Measurements from ENCODE around the gene CHRNG. TPM values are rescaled to one million over a fixed set of nuclear protein-coding genes. Genes with fewer than 3 reads are reported as not detected.

CHRNG gene
- total RNA-seq, 2 experiments from 2014 or later = not detected

DNA sequence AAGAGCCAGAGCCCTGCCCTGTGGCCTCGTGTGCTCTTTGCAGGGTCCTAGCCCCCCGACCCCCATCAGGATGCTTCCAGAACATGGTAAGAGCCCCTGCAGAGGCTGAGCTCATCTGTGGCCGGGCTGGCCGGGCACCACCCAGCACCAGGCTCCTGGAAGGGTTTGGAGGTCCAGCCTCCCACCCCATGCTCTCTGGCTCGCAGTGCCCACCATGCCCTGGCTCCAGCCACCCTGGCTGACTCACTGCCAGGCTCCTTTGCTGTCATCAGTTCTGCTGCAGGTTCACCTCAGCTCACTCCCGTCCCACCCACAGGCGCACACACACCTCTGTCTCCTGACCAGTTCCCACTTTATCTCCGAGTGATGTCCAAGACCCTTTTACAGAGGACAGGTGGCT, 48.5 kb downstream of the CHRNG start:
- no peak overlapping the region for H3K27ac Mint-ChIP-seq
- no peak overlapping the region for H3K4me3 Mint-ChIP-seq
- H3K9me3 Mint-ChIP-seq = no peaks in the 10 kb centered on the region
- peaks cover 1% of the 10 kb centered on the region for H3K27me3 Mint-ChIP-seq
- peaks cover 12% of the 10 kb centered on the region for H3K36me3 Mint-ChIP-seq (ENCODE audit: low read depth)
- H3K4me1 Mint-ChIP-seq = peaks cover 3% of the 10 kb centered on the region
- ChIA-PET POLR2A (no interaction called here), CTCF (no interaction called here)
- no peak for DNase-seq

DNA sequence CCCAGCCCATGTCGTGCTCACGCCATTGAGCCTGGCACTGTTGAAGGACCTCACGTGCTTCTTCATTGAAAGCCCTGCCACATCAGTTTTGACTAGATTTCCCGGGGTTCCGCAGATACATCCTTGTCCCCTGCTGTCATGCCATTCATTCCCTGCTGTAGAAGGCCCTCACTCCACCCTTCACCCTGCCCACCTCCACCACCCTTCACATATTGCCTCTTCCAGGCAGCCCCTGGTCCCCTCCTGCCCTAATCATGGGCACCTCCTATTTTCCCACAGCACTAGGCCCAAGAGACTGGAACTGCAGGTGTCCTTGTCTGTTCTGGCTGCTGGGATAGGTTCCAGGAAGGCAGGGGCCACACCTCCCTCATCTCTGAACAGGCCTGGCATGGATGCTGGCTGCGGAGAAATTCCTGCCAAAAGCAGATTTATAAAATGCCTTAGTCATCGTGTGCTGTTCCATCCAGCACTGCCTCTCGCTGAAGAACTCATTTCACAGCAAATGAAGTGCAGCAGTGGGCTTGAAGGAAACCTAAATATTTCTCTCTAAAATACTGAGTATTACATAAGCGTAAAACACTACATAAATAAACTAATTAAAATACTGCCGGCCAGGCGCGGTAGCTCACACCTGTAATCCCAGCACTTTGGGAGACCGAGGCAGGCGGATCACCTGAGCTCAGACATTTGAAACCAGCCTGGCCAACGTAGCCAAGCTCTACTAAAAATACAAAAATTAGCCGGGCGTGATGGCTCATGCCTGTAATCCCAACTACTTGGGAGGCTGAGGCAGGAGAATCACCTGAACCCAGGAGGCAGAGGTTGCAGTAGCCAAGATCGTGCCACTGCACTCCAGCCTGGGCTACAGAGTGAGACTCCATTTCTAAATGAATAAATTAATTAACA, 49.4 kb downstream of the CHRNG start:
- DNase-seq = no peak
- H3K27ac Mint-ChIP-seq = no peak overlapping the region
- H3K36me3 Mint-ChIP-seq (ENCODE audit: low read depth) = peaks cover 7% of the 10 kb centered on the region
- CTCF ChIA-PET = no interaction called here
- H3K9me3 Mint-ChIP-seq = no peaks in the 10 kb centered on the region
- H3K4me3 Mint-ChIP-seq = no peak overlapping the region
- POLR2A ChIA-PET = no interaction called here
- H3K27me3 Mint-ChIP-seq = peaks cover 1% of the 10 kb centered on the region
- H3K4me1 Mint-ChIP-seq = peaks cover 8% of the 10 kb centered on the region

DNA sequence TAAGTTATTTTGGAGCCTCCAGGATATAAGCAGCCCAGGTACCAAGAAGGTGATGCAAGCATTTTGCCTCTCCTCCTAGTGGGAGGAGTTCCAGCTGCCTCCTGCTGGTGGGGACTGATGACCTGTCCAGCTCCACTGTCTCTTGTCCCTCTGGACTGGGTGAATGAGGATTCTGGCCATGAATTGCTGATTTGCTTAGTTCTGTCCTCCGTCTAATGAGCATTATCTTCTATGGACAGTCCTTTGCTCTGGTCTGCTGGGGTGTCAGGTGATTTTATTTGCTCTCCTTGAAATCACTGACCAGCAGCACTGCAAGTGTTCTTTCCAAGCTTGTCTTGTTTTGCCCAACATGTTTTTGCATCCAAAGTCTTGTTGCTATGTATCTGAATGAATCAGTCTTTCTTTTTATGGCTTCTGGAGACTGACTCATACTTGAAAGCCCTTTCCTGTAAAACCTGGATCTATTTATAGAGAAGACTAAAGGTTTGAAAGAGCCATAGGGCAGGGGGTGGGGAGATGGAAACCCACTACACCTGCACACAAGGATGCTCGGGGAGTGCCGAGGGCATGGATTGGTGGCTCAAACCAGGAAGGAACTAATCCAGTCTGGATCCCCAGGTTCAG, 53.4 kb downstream of the CHRNG start:
- Mint-ChIP-seq H3K4me1 (peaks cover 8% of the 10 kb centered on the region), H3K4me3 (no peak overlapping the region), H3K36me3 (ENCODE audit: low read depth) (no peaks in the 10 kb centered on the region), H3K27me3 (peaks cover 1% of the 10 kb centered on the region), H3K9me3 (no peaks in the 10 kb centered on the region), H3K27ac (no peak overlapping the region)
- ChIA-PET POLR2A (no interaction called here), CTCF (interaction anchor here (0.9 to 3.1 kb wide), 4 partner anchors 12 to 38 kb away, joined by 3 to 17 read pairs (median 3); no protein-coding TSS in a partner anchor)
- DNase-seq = no peak

DNA sequence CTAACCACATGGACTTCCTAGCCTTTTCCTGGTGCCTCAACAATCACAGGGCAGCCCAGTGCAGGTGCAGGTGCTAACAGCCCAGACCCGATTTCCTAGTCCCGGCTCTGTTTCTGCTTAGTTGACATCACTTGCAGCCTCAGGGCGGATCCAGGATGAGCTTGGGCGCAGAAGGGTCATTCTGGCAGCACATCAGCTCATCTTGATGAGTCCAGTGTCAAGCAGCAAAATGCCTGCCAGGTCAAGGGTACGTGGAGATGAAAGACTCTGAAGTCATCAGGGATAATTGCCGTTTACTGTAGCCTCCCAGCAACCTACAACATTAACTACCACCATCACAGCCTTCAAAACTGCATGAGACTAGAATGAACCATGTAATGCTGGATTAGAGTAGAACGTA, 54.5 kb downstream of the CHRNG start:
- Mint-ChIP-seq H3K9me3 (no peaks in the 10 kb centered on the region), H3K27ac (no peak overlapping the region), H3K4me1 (peaks cover 8% of the 10 kb centered on the region), H3K36me3 (ENCODE audit: low read depth) (no peaks in the 10 kb centered on the region), H3K4me3 (no peak overlapping the region), H3K27me3 (peaks cover 1% of the 10 kb centered on the region)
- CTCF ChIA-PET = interaction anchor here (0.6 to 1.2 kb wide), 4 partner anchors 15 to 140 kb away, joined by 3 to 6 read pairs (median 4); no protein-coding TSS in a partner anchor
- no peak for DNase-seq
- POLR2A ChIA-PET = no interaction called here

Other genes with a start within 250 kb of the CHRNG start
- gene ALPP, start 160.9 kb upstream of the CHRNG start, total RNA-seq = not detected
- not detected for gene ALPG, start 132.8 kb upstream of the CHRNG start, total RNA-seq
- not detected for gene ALPI, start 83.5 kb upstream of the CHRNG start, total RNA-seq
- not detected for gene ECEL1, start 51.9 kb upstream of the CHRNG start, total RNA-seq
- gene PRSS56, start 19.3 kb upstream of the CHRNG start, total RNA-seq = not detected
- not detected for gene CHRND, start 13.5 kb upstream of the CHRNG start, total RNA-seq
- gene TIGD1, start 10.9 kb downstream of the CHRNG start, total RNA-seq = 10 to 100 TPM in 1 of 2 experiments, 1 to 10 TPM in 1; 8.7 to 10.4 TPM
- gene EIF4E2, start 11.0 kb downstream of the CHRNG start, total RNA-seq = 10 to 100 TPM; 68.1 to 76.4 TPM
- gene EFHD1, start 93.9 kb downstream of the CHRNG start, total RNA-seq = under 1 TPM; 0.32 to 0.50 TPM
- 10 to 100 TPM; 54.3 to 58.7 TPM for gene GIGYF2, start 157.6 kb downstream of the CHRNG start, total RNA-seq
- gene KCNJ13, start 236.9 kb downstream of the CHRNG start, total RNA-seq = not detected